CD14-positive monocyte (primary cell): Measurements from ENCODE around the gene SPINT2. TPM values are rescaled to one million over a fixed set of nuclear protein-coding genes. Genes with fewer than 3 reads are reported as not detected.

Source experiments
- DNase-seq, 3 donors: peaks; one replicate each; pipeline ENCODE4 v3.0.0-alpha.2; 2011 to 2022
- H2AFZ ChIP-seq: 2 replicates; pipeline ENCODE4 v1.6.0; 2012; ENCODE audit warnings: mild to moderate bottlenecking, low read depth, low read length, inconsistent platforms; ENCODE audit not compliant: insufficient read depth, poor library complexity, severe bottlenecking
- H3K27ac ChIP-seq, 2 donors: 1 replicate in 1 of 2; 2 replicates in 1 of 2; pipeline ENCODE4 v1.5.1; 2012 to 2013; ENCODE audit warnings: low read length in 2 of 2, control low read depth in 1 of 2, inconsistent platforms in 1 of 2, low read depth in 1 of 2, mild to moderate bottlenecking in 1 of 2
- H3K27me3 ChIP-seq, 2 donors: one replicate each; pipeline versions ENCODE4 v1.6.0 to v1.6.1; 2011 to 2013; ENCODE audit warnings: low read length in 2 of 2; ENCODE audit not compliant: control insufficient read depth in 2 of 2, insufficient read depth in 2 of 2
- H3K36me3 ChIP-seq, 2 donors: replicated peaks in 1 of 2; 1 replicate in 1 of 2; 2 replicates in 1 of 2; pipeline versions ENCODE4 v1.5.1 to v1.6.1; 2012 to 2013; ENCODE audit warnings: low read length in 2 of 2, control low read depth in 1 of 2, inconsistent platforms in 1 of 2, mild to moderate bottlenecking in 1 of 2; ENCODE audit not compliant: insufficient read depth in 2 of 2, control insufficient read depth in 1 of 2
- H3K4me1 ChIP-seq, 2 donors: 1 replicate in 1 of 2; 2 replicates in 1 of 2; pipeline versions ENCODE4 v1.5.1 to v1.6.1; 2012 to 2013; ENCODE audit warnings: low read length in 2 of 2, control low read depth in 1 of 2, inconsistent platforms in 1 of 2, mild to moderate bottlenecking in 1 of 2, moderate library complexity in 1 of 2; ENCODE audit not compliant: insufficient read depth in 2 of 2, control insufficient read depth in 1 of 2
- H3K4me2 ChIP-seq: replicated peaks from 2 replicates; pipeline ENCODE3; 2012; ENCODE audit warnings: low read length, moderate library complexity, mild to moderate bottlenecking; ENCODE audit not compliant: poor library complexity, severe bottlenecking; ENCODE audit errors: extremely low read depth
- H3K4me3 ChIP-seq, 3 experiments: fragments of 200-600 bp in 1 of 3; sonication (generic) in 1 of 3; replicated peaks in 1 of 3; 1 replicate in 2 of 3; 2 replicates in 1 of 3; pipeline ENCODE4 v1.5.1; 2011 to 2013; ENCODE audit warnings: low read length in 3 of 3, mild to moderate bottlenecking in 3 of 3, control low read depth in 2 of 3, low read depth in 2 of 3, inconsistent platforms in 1 of 3, moderate library complexity in 1 of 3
- H3K79me2 ChIP-seq: 2 replicates; pipeline ENCODE4 v1.6.0; 2012; ENCODE audit warnings: mild to moderate bottlenecking, control low read depth, inconsistent platforms, low read length, moderate library complexity; ENCODE audit not compliant: insufficient read depth
- H3K9ac ChIP-seq: 2 replicates; pipeline ENCODE4 v1.6.0; 2017; ENCODE audit warnings: low read length, mild to moderate bottlenecking; ENCODE audit not compliant: insufficient read depth, poor library complexity, severe bottlenecking
- H3K9me3 ChIP-seq, 2 donors: replicated peaks in 1 of 2; 1 replicate in 1 of 2; 2 replicates in 1 of 2; pipeline versions ENCODE4 v1.5.1 to v1.6.1; 2012 to 2013; ENCODE audit warnings: low read length in 2 of 2, control low read depth in 1 of 2; ENCODE audit not compliant: control insufficient read depth in 1 of 2, insufficient read depth in 1 of 2
- H4K20me1 ChIP-seq: 2 replicates; pipeline ENCODE4 v1.6.0; 2012; ENCODE audit warnings: mild to moderate bottlenecking, low read length, control low read depth, moderate library complexity; ENCODE audit not compliant: insufficient read depth
- H3K27ac Mint-ChIP-seq, 7 donors: one replicate each; pipeline ENCODE4 v1.8.0; 2020; ENCODE audit warnings: mild to moderate bottlenecking in 7 of 7, mixed read lengths in 7 of 7, moderate library complexity in 6 of 7, inconsistent platforms in 2 of 7
- H3K27me3 Mint-ChIP-seq, 3 donors: one replicate each; pipeline ENCODE4 v1.8.0; 2021 to 2022; ENCODE audit warnings: low read depth in 3 of 3, mild to moderate bottlenecking in 3 of 3, mixed read lengths in 3 of 3, moderate library complexity in 3 of 3, inconsistent platforms in 1 of 3
- H3K36me3 Mint-ChIP-seq, 2 donors: one replicate each; pipeline ENCODE4 v1.8.0; 2020; ENCODE audit warnings: mixed read lengths in 2 of 2, inconsistent platforms in 1 of 2, mild to moderate bottlenecking in 1 of 2
- H3K4me1 Mint-ChIP-seq: one replicate; pipeline ENCODE4 v1.8.0; 2020; ENCODE audit warnings: mild to moderate bottlenecking, mixed read lengths
- H3K4me3 Mint-ChIP-seq, 2 donors: one replicate each; pipeline ENCODE4 v1.8.0; 2020; ENCODE audit warnings: mild to moderate bottlenecking in 2 of 2, mixed read lengths in 2 of 2, moderate library complexity in 1 of 2
- H3K9me3 Mint-ChIP-seq, 7 donors: one replicate each; pipeline ENCODE4 v1.8.0; 2020 to 2022; ENCODE audit warnings: mixed read lengths in 7 of 7, mild to moderate bottlenecking in 6 of 7, moderate library complexity in 6 of 7, inconsistent platforms in 2 of 7
- WGBS: methylation state at CpG from one replicate; pipeline ENCODE4 v1.1.5; 2013; ENCODE audit warnings: missing lambda C conversion rate; ENCODE audit not compliant: insufficient coverage; 5-methylcytosine and 5-hydroxymethylcytosine counted together
- intact Hi-C, 2 donors: fragments of 100-400 bp; cut with micrococcal nuclease; formaldehyde crosslinking; loops; one replicate each; pipeline versions ENCODE4 v1.15.0 to v1.15.1; 2023
- polyA plus RNA-seq, 3 donors: library from polyadenylated mRNA; depleted of rRNA in 1 of 3; unstranded in 2 of 3; stranded (reverse) in 1 of 3; fragments of 300-500 nt in 2 of 3; fragments of >200 nt in 1 of 3; fragmentation: Illumina TruSeq in 2 of 3; gene quantifications; 1 replicate in 2 of 3; 2 replicates in 1 of 3; pipeline ENCODE4 v1.2.3, GENCODE V29; 2012 to 2021
- TF ChIP-seq, protein P1 (sequence below): fragments of 200-600 bp; IDR thresholded peaks from one replicate; pipeline ENCODE4 v1.8.0; 2022; ENCODE audit warnings: antibody characterized with exemption, mild to moderate bottlenecking

Gene SPINT2
- polyA plus RNA-seq, 3 donors: 42.9 to 139 (median 114) TPM

DNA sequence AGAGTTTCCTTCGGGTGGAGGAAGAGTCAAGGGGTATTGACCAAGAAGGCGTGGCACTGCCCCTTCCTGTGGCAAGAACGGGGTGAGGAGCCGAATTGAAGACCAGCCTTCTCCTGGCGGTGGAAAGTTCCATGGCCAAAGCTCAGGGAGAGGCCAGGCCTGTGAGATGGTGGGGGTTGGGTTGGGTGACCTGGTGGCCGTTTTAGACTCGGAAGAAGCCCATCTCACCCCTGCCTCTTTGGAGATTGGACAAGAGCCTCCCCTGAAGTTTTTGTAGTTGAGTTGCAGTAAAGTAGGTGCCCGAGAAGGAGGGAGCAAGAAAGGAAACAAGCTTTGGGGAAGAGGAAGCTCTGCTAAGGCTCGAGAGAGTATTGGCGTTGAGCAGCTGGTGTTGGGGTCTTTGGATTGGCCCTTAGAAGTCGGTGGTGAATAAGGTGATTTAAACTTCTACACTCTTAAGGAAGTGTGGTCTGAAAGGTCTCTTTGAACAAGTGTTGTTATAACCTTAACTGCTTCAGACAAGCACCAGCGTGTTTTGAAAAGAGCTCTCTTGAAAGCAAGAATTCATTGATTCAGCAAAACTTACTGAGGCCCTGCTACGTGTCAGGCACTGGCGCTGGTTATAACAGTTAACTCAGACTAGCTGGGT is 964 bp downstream of the SPINT2 start:
- H3K36me3 Mint-ChIP-seq: peaks cover 10 to 17% of the 10 kb centered on the region in 2 donors
- Histone ChIP-seq H2AFZ (peak overlapping the region; percentile 93), H4K20me1 (peaks cover 20% of the 10 kb centered on the region), H3K27ac (peak overlapping the region; percentile 82 to 89), H3K9me3 (no peaks in the 10 kb centered on the region), H3K36me3 (no peaks in the 10 kb centered on the region), H3K4me1 (peaks cover 30 to 44% of the 10 kb centered on the region in 2 donors), H3K4me2 (peak overlapping the region; percentile 95), H3K9ac (peak overlapping the region; percentile 79), H3K27me3 (no peaks in the 10 kb centered on the region), H3K79me2 (peaks cover 28% of the 10 kb centered on the region), H3K4me3 (peak overlapping the region; percentile 50 to 85 (median 56))
- peak overlapping the region; percentile 85 to 95 (median 88) for H3K27ac Mint-ChIP-seq
- intact Hi-C loops: no loop called here
- WGBS: 6% methylated on average over 9 of the region's 14 CpGs
- H3K9me3 Mint-ChIP-seq: peaks cover 0 to 2% (median 0%) of the 10 kb centered on the region in 7 donors
- peaks cover 6 to 12% (median 7%) of the 10 kb centered on the region in 3 donors for H3K27me3 Mint-ChIP-seq
- DNase-seq: peak; percentile 25 to 45 (median 43)
- peak overlapping the region; percentile 95 to 99 for H3K4me3 Mint-ChIP-seq
- TF ChIP-seq, protein P1, sequence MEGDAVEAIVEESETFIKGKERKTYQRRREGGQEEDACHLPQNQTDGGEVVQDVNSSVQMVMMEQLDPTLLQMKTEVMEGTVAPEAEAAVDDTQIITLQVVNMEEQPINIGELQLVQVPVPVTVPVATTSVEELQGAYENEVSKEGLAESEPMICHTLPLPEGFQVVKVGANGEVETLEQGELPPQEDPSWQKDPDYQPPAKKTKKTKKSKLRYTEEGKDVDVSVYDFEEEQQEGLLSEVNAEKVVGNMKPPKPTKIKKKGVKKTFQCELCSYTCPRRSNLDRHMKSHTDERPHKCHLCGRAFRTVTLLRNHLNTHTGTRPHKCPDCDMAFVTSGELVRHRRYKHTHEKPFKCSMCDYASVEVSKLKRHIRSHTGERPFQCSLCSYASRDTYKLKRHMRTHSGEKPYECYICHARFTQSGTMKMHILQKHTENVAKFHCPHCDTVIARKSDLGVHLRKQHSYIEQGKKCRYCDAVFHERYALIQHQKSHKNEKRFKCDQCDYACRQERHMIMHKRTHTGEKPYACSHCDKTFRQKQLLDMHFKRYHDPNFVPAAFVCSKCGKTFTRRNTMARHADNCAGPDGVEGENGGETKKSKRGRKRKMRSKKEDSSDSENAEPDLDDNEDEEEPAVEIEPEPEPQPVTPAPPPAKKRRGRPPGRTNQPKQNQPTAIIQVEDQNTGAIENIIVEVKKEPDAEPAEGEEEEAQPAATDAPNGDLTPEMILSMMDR: no peak
- H3K4me1 Mint-ChIP-seq: peaks cover 50% of the 10 kb centered on the region

- no peak for DNase-seq
- H3K4me1 Mint-ChIP-seq: peaks cover 50% of the 10 kb centered on the region
- peaks cover 30 to 44% of the 10 kb centered on the region in 2 donors for H3K4me1 ChIP-seq
- H3K9me3 ChIP-seq: no peaks in the 10 kb centered on the region
- peak overlapping the region; percentile 41 to 99 for H3K4me3 Mint-ChIP-seq
- no peak overlapping the region for H3K9ac ChIP-seq
- peaks cover 2 to 12% (median 6%) of the 10 kb centered on the region in 3 donors for H3K27me3 Mint-ChIP-seq
- H4K20me1 ChIP-seq: peaks cover 25% of the 10 kb centered on the region
- peak overlapping the region; percentile 93 for H2AFZ ChIP-seq
- H3K4me3 ChIP-seq: peak overlapping the region in 1 of 3 experiments; percentile 85
- TF ChIP-seq, protein P1: no peak
- H3K27ac ChIP-seq: peak overlapping the region in 1 of 2 donors; percentile 89
- H3K9me3 Mint-ChIP-seq: peaks cover 0 to 2% (median 0%) of the 10 kb centered on the region in 7 donors
- peaks cover 16 to 23% of the 10 kb centered on the region in 2 donors for H3K36me3 Mint-ChIP-seq
- peaks cover 29% of the 10 kb centered on the region for H3K79me2 ChIP-seq
- no peaks in the 10 kb centered on the region for H3K27me3 ChIP-seq
- no peaks in the 10 kb centered on the region for H3K36me3 ChIP-seq
- WGBS: 89% methylated on average over 9 of the region's 12 CpGs
- intact Hi-C loops: no loop called here
- peak overlapping the region; percentile 95 for H3K4me2 ChIP-seq
- H3K27ac Mint-ChIP-seq: peak overlapping the region in 4 of 7 donors; percentile 73 to 95 (median 84)
Measured at GRCh38 chr19:38265921-38266429, 1.6 kb downstream of the SPINT2 start.
